ENCODE results near the gene CEACAM21. TPM values are rescaled to one million over a fixed set of nuclear protein-coding genes. Genes with fewer than 3 reads are reported as not detected.

The CEACAM21 gene
- total RNA-seq, 1 donor from 2014 or later, result 12.0 TPM

DNA sequence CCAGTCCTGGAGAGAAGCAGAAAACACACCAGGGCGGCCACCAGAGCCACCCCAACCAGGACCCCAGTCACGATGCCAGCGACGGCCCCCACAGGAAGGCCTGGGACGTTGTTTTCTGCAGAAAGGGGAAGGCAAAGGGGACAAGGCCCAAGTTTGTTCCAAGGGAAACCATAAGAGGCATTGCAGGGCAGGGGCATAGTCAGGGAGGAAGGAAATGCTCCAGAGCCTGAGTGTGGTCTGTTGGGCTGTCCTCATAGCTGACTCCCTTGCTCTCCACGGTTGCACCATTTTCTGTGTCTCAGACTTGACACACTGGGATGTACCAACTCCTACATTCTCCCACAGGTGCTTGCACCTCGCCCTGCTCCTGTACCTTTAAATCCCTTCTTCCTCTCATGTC is 45.7 kb downstream of the CEACAM21 start:
- no peaks in the 10 kb centered on the region for H3K4me1 Mint-ChIP-seq
- H3K27ac Mint-ChIP-seq, result no peak overlapping the region
- ChIA-PET CTCF (no interaction called here), POLR2A (no interaction called here)
- H3K4me3 Mint-ChIP-seq, result no peak overlapping the region
- H3K36me3 Mint-ChIP-seq (ENCODE audit: low read depth), result no peaks in the 10 kb centered on the region
- intact Hi-C loops (cut with micrococcal nuclease), result no loop called here
- H3K27me3 Mint-ChIP-seq, result peaks cover 3% of the 10 kb centered on the region
- TF ChIP-seq, protein P1, sequence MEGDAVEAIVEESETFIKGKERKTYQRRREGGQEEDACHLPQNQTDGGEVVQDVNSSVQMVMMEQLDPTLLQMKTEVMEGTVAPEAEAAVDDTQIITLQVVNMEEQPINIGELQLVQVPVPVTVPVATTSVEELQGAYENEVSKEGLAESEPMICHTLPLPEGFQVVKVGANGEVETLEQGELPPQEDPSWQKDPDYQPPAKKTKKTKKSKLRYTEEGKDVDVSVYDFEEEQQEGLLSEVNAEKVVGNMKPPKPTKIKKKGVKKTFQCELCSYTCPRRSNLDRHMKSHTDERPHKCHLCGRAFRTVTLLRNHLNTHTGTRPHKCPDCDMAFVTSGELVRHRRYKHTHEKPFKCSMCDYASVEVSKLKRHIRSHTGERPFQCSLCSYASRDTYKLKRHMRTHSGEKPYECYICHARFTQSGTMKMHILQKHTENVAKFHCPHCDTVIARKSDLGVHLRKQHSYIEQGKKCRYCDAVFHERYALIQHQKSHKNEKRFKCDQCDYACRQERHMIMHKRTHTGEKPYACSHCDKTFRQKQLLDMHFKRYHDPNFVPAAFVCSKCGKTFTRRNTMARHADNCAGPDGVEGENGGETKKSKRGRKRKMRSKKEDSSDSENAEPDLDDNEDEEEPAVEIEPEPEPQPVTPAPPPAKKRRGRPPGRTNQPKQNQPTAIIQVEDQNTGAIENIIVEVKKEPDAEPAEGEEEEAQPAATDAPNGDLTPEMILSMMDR (IDR thresholded peaks at IDR 0.05), result no peak
- DNase-seq (no peak), ATAC-seq (ENCODE audit: low read depth) (no peak)
- no peaks in the 10 kb centered on the region for H3K9me3 Mint-ChIP-seq

GRCh38 chr19:41623360-41623759 is 47.4 kb downstream of the CEACAM21 start:
- H3K27me3 Mint-ChIP-seq, result peaks cover 10% of the 10 kb centered on the region
- DNase-seq (no peak), ATAC-seq (ENCODE audit: low read depth) (no peak)
- H3K9me3 Mint-ChIP-seq, result no peaks in the 10 kb centered on the region
- ChIA-PET CTCF (no interaction called here), POLR2A (interaction anchor here (0.6 kb wide), 1 partner anchor 225 kb away, joined by 4 read pairs; no protein-coding TSS in a partner anchor)
- intact Hi-C loops (cut with micrococcal nuclease), result no loop called here
- H3K36me3 Mint-ChIP-seq (ENCODE audit: low read depth), result no peaks in the 10 kb centered on the region
- H3K27ac Mint-ChIP-seq, result no peak overlapping the region
- H3K4me1 Mint-ChIP-seq, result no peaks in the 10 kb centered on the region
- TF ChIP-seq, protein P1 (IDR thresholded peaks at IDR 0.05), result no peak
- H3K4me3 Mint-ChIP-seq, result no peak overlapping the region

- Mint-ChIP-seq H3K9me3 (no peaks in the 10 kb centered on the region), H3K27me3 (peaks cover 13% of the 10 kb centered on the region), H3K4me3 (no peak overlapping the region), H3K27ac (no peak overlapping the region), H3K4me1 (no peaks in the 10 kb centered on the region), H3K36me3 (ENCODE audit: low read depth) (no peaks in the 10 kb centered on the region)
- ATAC-seq (ENCODE audit: low read depth) (no peak), DNase-seq (no peak)
- intact Hi-C loops (cut with micrococcal nuclease), result no loop called here
- CTCF ChIA-PET, result no interaction called here
- TF ChIP-seq, protein P1 (IDR thresholded peaks at IDR 0.05), result no peak
- POLR2A ChIA-PET, result no interaction called here
Observed at GRCh38 chr19:41624515-41624914, 48.5 kb downstream of the CEACAM21 start.

GRCh38 chr19:41624937-41625336 is 49.0 kb downstream of the CEACAM21 start:
- no peak overlapping the region for H3K27ac Mint-ChIP-seq
- TF ChIP-seq, protein P1 (IDR thresholded peaks at IDR 0.05), result no peak
- ChIA-PET POLR2A (no interaction called here), CTCF (no interaction called here)
- intact Hi-C loops (cut with micrococcal nuclease), result no loop called here
- H3K9me3 Mint-ChIP-seq, result peaks cover under 1% of the 10 kb centered on the region
- no peaks in the 10 kb centered on the region for H3K36me3 Mint-ChIP-seq (ENCODE audit: low read depth)
- ATAC-seq (ENCODE audit: low read depth) (no peak), DNase-seq (no peak)
- H3K4me1 Mint-ChIP-seq, result no peaks in the 10 kb centered on the region
- no peak overlapping the region for H3K4me3 Mint-ChIP-seq
- H3K27me3 Mint-ChIP-seq, result peaks cover 13% of the 10 kb centered on the region

- CTCF ChIA-PET, result no interaction called here
- Mint-ChIP-seq H3K27ac (no peak overlapping the region), H3K4me3 (no peak overlapping the region), H3K4me1 (no peaks in the 10 kb centered on the region), H3K9me3 (peaks cover 6% of the 10 kb centered on the region), H3K36me3 (ENCODE audit: low read depth) (no peaks in the 10 kb centered on the region), H3K27me3 (peaks cover 10% of the 10 kb centered on the region)
- TF ChIP-seq, protein P1 (IDR thresholded peaks at IDR 0.05), result no peak
- POLR2A ChIA-PET, result no interaction called here
- intact Hi-C loops (cut with micrococcal nuclease), result no loop called here
- no peak for ATAC-seq (ENCODE audit: low read depth)
- no peak for DNase-seq
Observed at GRCh38 chr19:41626278-41626677, 50.3 kb downstream of the CEACAM21 start.

Measured in activated B cell treated with CpG ODN at 0.5 μM for 24 hours (primary cell).